H1 (cell line): ENCODE results near the gene ACER1. TPM values are rescaled to one million over a fixed set of nuclear protein-coding genes. Genes with fewer than 3 reads are reported as not detected.

Source experiments
- CTCF ChIA-PET: fragments of 300-600 bp; sonication (Branson Sonifier 250); formaldehyde crosslinking; loops from one replicate; lab custom pipeline; 2021; ENCODE audit not compliant: partially characterized antibody; lab: Charles Lee
- POLR2A ChIA-PET: fragments of 300-600 bp; sonication (Branson Sonifier 250); formaldehyde crosslinking; loops from one replicate; lab custom pipeline; 2021; ENCODE audit warnings: inconsistent platforms; ENCODE audit not compliant: partially characterized antibody; lab: Charles Lee
- DNase-seq, 2 experiments: peaks; one replicate each; pipeline versions ENCODE4 v3.0.0 to v3.0.0-alpha.2; 2010 to 2022; ENCODE audit warnings: low spot score in 2 of 2, low read depth in 1 of 2, mixed read lengths in 1 of 2
- FAIRE-seq: peaks from 2 replicates; lab custom pipeline; 2011; peaks lifted over from hg19 to GRCh38; lab: Jason Lieb, UNC
- H2AFZ ChIP-seq: 2 replicates; pipeline ENCODE4 v1.8.1; 2012; ENCODE audit warnings: low read length, inconsistent platforms
- H2AK5ac ChIP-seq: 2 replicates; pipeline ENCODE4 v1.6.1; 2013; ENCODE audit warnings: low read depth, low read length
- H2BK120ac ChIP-seq: replicated peaks from 2 replicates; pipeline ENCODE3; 2013; ENCODE audit warnings: low read depth, low read length, inconsistent platforms
- H2BK12ac ChIP-seq: 2 replicates; pipeline ENCODE4 v1.6.1; 2013; ENCODE audit warnings: low read depth, low read length
- H2BK15ac ChIP-seq: 2 replicates; pipeline ENCODE4 v1.6.1; 2013; ENCODE audit warnings: low read length
- H2BK20ac ChIP-seq: 2 replicates; pipeline ENCODE4 v1.6.1; 2013; ENCODE audit warnings: low read length
- H2BK5ac ChIP-seq: 2 replicates; pipeline ENCODE4 v1.6.1; 2013; ENCODE audit warnings: low read depth, low read length
- H3K14ac ChIP-seq: 2 replicates; pipeline ENCODE4 v1.6.1; 2013; ENCODE audit warnings: inconsistent platforms; ENCODE audit not compliant: insufficient read length
- H3K18ac ChIP-seq: 2 replicates; pipeline ENCODE4 v1.6.1; 2013; ENCODE audit warnings: low read length; ENCODE audit errors: extremely low read depth
- H3K23ac ChIP-seq: 2 replicates; pipeline ENCODE4 v1.6.1; 2013; ENCODE audit warnings: inconsistent platforms; ENCODE audit not compliant: insufficient read length
- H3K23me2 ChIP-seq: 2 replicates; pipeline ENCODE4 v1.6.1; 2013; ENCODE audit warnings: low read depth, low read length
- H3K27ac ChIP-seq: 2 replicates; pipeline ENCODE4 v1.6.1; 2011; ENCODE audit warnings: low read depth, low read length, inconsistent platforms
- H3K27me3 ChIP-seq, 4 experiments: replicated peaks in 1 of 4; 1 replicate in 1 of 4; 2 replicates in 3 of 4; pipeline versions ENCODE4 v1.6.1 to v1.8.1; 2011 to 2013; ENCODE audit warnings: low read length in 3 of 4, mild to moderate bottlenecking in 3 of 4, inconsistent platforms in 2 of 4, mixed read lengths in 2 of 4, moderate library complexity in 1 of 4; ENCODE audit not compliant: control insufficient read depth in 3 of 4, insufficient read depth in 3 of 4; ENCODE audit errors: extremely low read depth in 1 of 4
- H3K36me3 ChIP-seq, 4 experiments: 2 replicates each; pipeline versions ENCODE4 v1.6.1 to v1.8.1; 2011 to 2013; ENCODE audit warnings: mild to moderate bottlenecking in 4 of 4, low read length in 3 of 4, moderate library complexity in 2 of 4, control low read depth in 1 of 4, inconsistent platforms in 1 of 4; ENCODE audit not compliant: insufficient read depth in 4 of 4, control insufficient read depth in 2 of 4
- H3K4ac ChIP-seq: replicated peaks from 2 replicates; pipeline ENCODE3; 2013; ENCODE audit warnings: low read length, low read depth, mixed read lengths, inconsistent platforms; ENCODE audit not compliant: insufficient read length
- H3K4me1 ChIP-seq, 4 experiments: replicated peaks in 1 of 4; 1 replicate in 1 of 4; 2 replicates in 3 of 4; pipeline versions ENCODE4 v1.6.1 to v1.8.1; 2011 to 2013; ENCODE audit warnings: low read length in 3 of 4, inconsistent platforms in 2 of 4, mixed read lengths in 1 of 4; ENCODE audit not compliant: insufficient read depth in 4 of 4, control insufficient read depth in 3 of 4
- H3K4me2 ChIP-seq, 2 experiments: 2 replicates each; pipeline versions ENCODE4 v1.6.1 to v1.8.1; 2011 to 2013; ENCODE audit warnings: low read depth in 2 of 2, low read length in 2 of 2, control low read depth in 1 of 2, inconsistent platforms in 1 of 2, mild to moderate bottlenecking in 1 of 2; ENCODE audit not compliant: insufficient read depth in 1 of 2
- H3K4me3 ChIP-seq, 4 experiments: fragments of 200-600, 300-600 bp in 1 of 4; sonication (generic), shearing (Covaris generic), sonication (Bioruptor Twin) in 1 of 4; 2 replicates each; pipeline versions ENCODE4 v1.5.1 to v1.8.1; 2011 to 2016; ENCODE audit warnings: low read length in 4 of 4, low read depth in 3 of 4, control low read depth in 2 of 4, inconsistent platforms in 2 of 4, mild to moderate bottlenecking in 2 of 4, mixed read lengths in 1 of 4, moderate library complexity in 1 of 4; ENCODE audit not compliant: insufficient read depth in 2 of 4; ENCODE audit errors: extremely low read depth in 1 of 4
- H3K56ac ChIP-seq: replicated peaks from 2 replicates; pipeline ENCODE3; 2013; ENCODE audit warnings: low read depth, mild to moderate bottlenecking, mixed read lengths, low read length, inconsistent platforms; ENCODE audit not compliant: insufficient read length
- H3K79me1 ChIP-seq: 2 replicates; pipeline ENCODE4 v1.6.1; 2013; ENCODE audit warnings: low read depth, low read length, control low read depth
- H3K79me2 ChIP-seq, 2 experiments: 2 replicates each; pipeline versions ENCODE4 v1.6.1 to v1.8.1; 2012 to 2013; ENCODE audit warnings: low read length in 2 of 2, mild to moderate bottlenecking in 2 of 2, inconsistent platforms in 1 of 2; ENCODE audit not compliant: insufficient read depth in 2 of 2, control insufficient read depth in 1 of 2
- H3K9ac ChIP-seq, 4 experiments: replicated peaks in 1 of 4; 1 replicate in 1 of 4; 2 replicates in 3 of 4; pipeline versions ENCODE4 v1.6.1 to v1.8.1; 2011 to 2013; ENCODE audit warnings: low read depth in 3 of 4, low read length in 3 of 4, control low read depth in 2 of 4, mild to moderate bottlenecking in 2 of 4, moderate library complexity in 2 of 4, inconsistent platforms in 1 of 4; ENCODE audit errors: extremely low read depth in 1 of 4
- H3K9me3 ChIP-seq, 2 experiments: 2 replicates each; pipeline versions ENCODE4 v1.6.1 to v1.8.1; 2012 to 2013; ENCODE audit warnings: mild to moderate bottlenecking in 2 of 2, moderate library complexity in 2 of 2, control low read depth in 1 of 2, inconsistent platforms in 1 of 2, low read depth in 1 of 2, low read length in 1 of 2, mixed read lengths in 1 of 2; ENCODE audit not compliant: insufficient read depth in 2 of 2
- H4K20me1 ChIP-seq, 2 experiments: replicated peaks in 1 of 2; 2 replicates each; pipeline versions ENCODE3 to v1.8.1; 2011 to 2013; ENCODE audit warnings: inconsistent platforms in 2 of 2, low read length in 2 of 2, mild to moderate bottlenecking in 1 of 2; ENCODE audit not compliant: insufficient read depth in 2 of 2, control insufficient read depth in 1 of 2
- H4K5ac ChIP-seq: 2 replicates; pipeline ENCODE4 v1.6.1; 2013; ENCODE audit warnings: low read length, low read depth, mixed read lengths, inconsistent platforms; ENCODE audit not compliant: insufficient read length
- H4K8ac ChIP-seq: 2 replicates; pipeline ENCODE4 v1.8.0; 2013; ENCODE audit warnings: mild to moderate bottlenecking, moderate library complexity, low read length, inconsistent platforms; ENCODE audit not compliant: insufficient read depth; ENCODE audit errors: extremely low read depth
- H4K91ac ChIP-seq: replicated peaks from 2 replicates; pipeline ENCODE3; 2013; ENCODE audit warnings: low read length, mixed read lengths, inconsistent platforms; ENCODE audit not compliant: insufficient read length
- ASH2L ChIP-seq: fragments of 200-600, 300-600 bp; sonication (generic); IDR thresholded peaks from one replicate; pipeline ENCODE4 v1.7.1; 2017; ENCODE audit warnings: low read length
- CBX5 ChIP-seq: fragments of 300-800, 300-1000 bp; sonication (generic); IDR thresholded peaks from 2 replicates; pipeline ENCODE4 v1.7.1; 2016; ENCODE audit warnings: antibody characterized with exemption, low read length, low read depth
- CHD2 ChIP-seq: IDR thresholded peaks from 2 replicates; pipeline ENCODE4 v1.6.1; 2012; ENCODE audit warnings: low read length, improper control_type of control experiment
- FOSL1 ChIP-seq: IDR thresholded peaks from 2 replicates; pipeline ENCODE4 v1.6.1; 2011; ENCODE audit warnings: mild to moderate bottlenecking, low read depth, low read length, moderate library complexity; ENCODE audit not compliant: insufficient read depth
- KDM5A ChIP-seq: fragments of 200-600 bp; IDR thresholded peaks from 2 replicates; pipeline ENCODE4 v1.7.1; 2012; ENCODE audit warnings: mild to moderate bottlenecking, low read length, inconsistent platforms, mixed read lengths
- POU5F1 ChIP-seq: IDR thresholded peaks from 2 replicates; pipeline ENCODE4 v1.6.1; 2011; ENCODE audit warnings: low read depth, mild to moderate bottlenecking, low read length, moderate library complexity
- SAP30 ChIP-seq: fragments of 300-600 bp; sonication (generic); IDR thresholded peaks from 2 replicates; pipeline ENCODE4 v1.7.1; 2012; ENCODE audit warnings: low read length, moderate library complexity, mild to moderate bottlenecking, inconsistent platforms; ENCODE audit not compliant: insufficient read depth, insufficient replicate concordance
- SIRT6 ChIP-seq: IDR thresholded peaks from one replicate; pipeline ENCODE4 v1.7.1; 2012; ENCODE audit warnings: low read length, inconsistent platforms
- SIX5 ChIP-seq: IDR thresholded peaks from 2 replicates; pipeline ENCODE4 v1.6.1; 2011; ENCODE audit warnings: mild to moderate bottlenecking, low read depth, low read length
- TAF7 ChIP-seq: optimal IDR thresholded peaks from 2 replicates; pipeline ENCODE3; 2011; ENCODE audit warnings: low read depth, mild to moderate bottlenecking, inconsistent platforms, low read length, moderate library complexity, borderline replicate concordance
- WGBS, 2 experiments: shearing (Covaris generic) in 1 of 2; methylation state at CpG; one replicate each; pipeline versions ENCODE4 v1.1.6 to v1.1.7; 2013 to 2015; ENCODE audit warnings: low lambda C conversion rate in 2 of 2, mixed read lengths in 2 of 2, inconsistent platforms in 1 of 2, low coverage in 1 of 2, missing lambda C conversion rate in 1 of 2; ENCODE audit not compliant: insufficient replicate concordance in 2 of 2, insufficient coverage in 1 of 2, insufficient read length in 1 of 2; ENCODE audit errors: extremely low coverage in 1 of 2, missing lambda C conversion rate in 1 of 2; 5-methylcytosine and 5-hydroxymethylcytosine counted together
- polyA plus RNA-seq, 7 experiments: library from polyadenylated mRNA; depleted of rRNA in 3 of 7; stranded (reverse) in 5 of 7; unstranded in 2 of 7; fragments of >200 nt in 5 of 7; fragments of 200-250 nt in 2 of 7; gene quantifications; 1 replicate in 5 of 7; 2 replicates in 1 of 7; 4 replicates in 1 of 7; pipeline versions ENCODE4 v1.2.1 to v1.2.3, GENCODE V29; 2011 to 2013; ENCODE audit warnings: missing spikeins in 2 of 7, mixed read lengths in 2 of 7
- total RNA-seq: library from RNA; stranded (reverse); fragmentation: NEBNext Ultra II Directional; extraction: Animal tissue kit (Norgen Biotek cat#: 25700); gene quantifications from 2 replicates; pipeline ENCODE4 v1.2.1, GENCODE V29; 2021
- TF ChIP-seq, protein P1 (sequence below): IDR thresholded peaks from 2 replicates; pipeline ENCODE4 v1.6.1; 2011; ENCODE audit warnings: low read depth, mild to moderate bottlenecking, low read length; ENCODE audit not compliant: insufficient read depth
- TF ChIP-seq, protein P2 (sequence below), 3 experiments: IDR thresholded peaks; 1 replicate in 2 of 3; 2 replicates in 1 of 3; pipeline versions ENCODE4 v1.5.1 to v1.6.1; 2011; ENCODE audit warnings: low read length in 3 of 3, mild to moderate bottlenecking in 3 of 3, inconsistent platforms in 2 of 3, low read depth in 1 of 3, moderate library complexity in 1 of 3; ENCODE audit not compliant: insufficient read depth in 1 of 3; ENCODE audit errors: control extremely low read depth in 1 of 3

Gene ACER1
- total and polyA plus RNA-seq, 2 of the 8 experiments (the other 6 are each of a cell fraction or from before 2014, with no cell fraction given), result 0.05 TPM; not detected in 1

GRCh38 chr19:6297202-6297601 is 36.2 kb downstream of the ACER1 start:
- H3K9me3 ChIP-seq, result peaks cover 35 to 56% of the 10 kb centered on the region in 2 experiments
- H2BK15ac ChIP-seq, result no peak overlapping the region
- H3K4ac ChIP-seq, result no peak overlapping the region
- no peak overlapping the region for H2BK120ac ChIP-seq
- no peak overlapping the region for H2BK20ac ChIP-seq
- no peak overlapping the region for H4K91ac ChIP-seq
- no peak overlapping the region for H3K9ac ChIP-seq
- H4K5ac ChIP-seq, result no peak overlapping the region
- H2BK12ac ChIP-seq, result no peak overlapping the region
- H3K4me3 ChIP-seq, result no peak overlapping the region
- no peaks in the 10 kb centered on the region for H3K79me1 ChIP-seq
- H3K23ac ChIP-seq, result no peak overlapping the region
- no peak for DNase-seq
- no peaks in the 10 kb centered on the region for H3K79me2 ChIP-seq
- no peaks in the 10 kb centered on the region for H4K20me1 ChIP-seq
- 81% methylated on average over 5 of the region's 6 CpGs; no CpG with 5 or more reads in 1 of the 2 experiments for WGBS, 2 experiments
- no peak for FAIRE-seq
- H2AFZ ChIP-seq, result no peak overlapping the region
- H3K18ac ChIP-seq, result no peak overlapping the region
- no peaks in the 10 kb centered on the region for H3K36me3 ChIP-seq
- H4K8ac ChIP-seq, result no peak overlapping the region
- no peak overlapping the region for H3K14ac ChIP-seq
- no peaks in the 10 kb centered on the region; a peak in 1 of 7 replicates for H3K27me3 ChIP-seq
- no peak overlapping the region for H2BK5ac ChIP-seq
- no peak overlapping the region for H3K56ac ChIP-seq
- no peak overlapping the region for H2AK5ac ChIP-seq
- ChIA-PET POLR2A (no interaction called here), CTCF (interaction anchor here (0.9 kb wide), 1 partner anchor 81 kb away, joined by 3 read pairs; no protein-coding TSS in a partner anchor)
- H3K23me2 ChIP-seq, result no peaks in the 10 kb centered on the region
- no peak overlapping the region for H3K27ac ChIP-seq
- no peaks in the 10 kb centered on the region for H3K4me1 ChIP-seq
- no peak overlapping the region for H3K4me2 ChIP-seq
- TF ChIP-seq CHD2 (no peak), FOSL1 (no peak), CBX5 (no peak), ASH2L (no peak), SIX5 (no peak), SAP30 (no peak), SIRT6 (no peak), TAF7 (no peak), POU5F1 (no peak), KDM5A (no peak)
- TF ChIP-seq, protein P1, sequence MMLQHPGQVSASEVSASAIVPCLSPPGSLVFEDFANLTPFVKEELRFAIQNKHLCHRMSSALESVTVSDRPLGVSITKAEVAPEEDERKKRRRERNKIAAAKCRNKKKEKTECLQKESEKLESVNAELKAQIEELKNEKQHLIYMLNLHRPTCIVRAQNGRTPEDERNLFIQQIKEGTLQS, result no peak
- TF ChIP-seq, protein P2, sequence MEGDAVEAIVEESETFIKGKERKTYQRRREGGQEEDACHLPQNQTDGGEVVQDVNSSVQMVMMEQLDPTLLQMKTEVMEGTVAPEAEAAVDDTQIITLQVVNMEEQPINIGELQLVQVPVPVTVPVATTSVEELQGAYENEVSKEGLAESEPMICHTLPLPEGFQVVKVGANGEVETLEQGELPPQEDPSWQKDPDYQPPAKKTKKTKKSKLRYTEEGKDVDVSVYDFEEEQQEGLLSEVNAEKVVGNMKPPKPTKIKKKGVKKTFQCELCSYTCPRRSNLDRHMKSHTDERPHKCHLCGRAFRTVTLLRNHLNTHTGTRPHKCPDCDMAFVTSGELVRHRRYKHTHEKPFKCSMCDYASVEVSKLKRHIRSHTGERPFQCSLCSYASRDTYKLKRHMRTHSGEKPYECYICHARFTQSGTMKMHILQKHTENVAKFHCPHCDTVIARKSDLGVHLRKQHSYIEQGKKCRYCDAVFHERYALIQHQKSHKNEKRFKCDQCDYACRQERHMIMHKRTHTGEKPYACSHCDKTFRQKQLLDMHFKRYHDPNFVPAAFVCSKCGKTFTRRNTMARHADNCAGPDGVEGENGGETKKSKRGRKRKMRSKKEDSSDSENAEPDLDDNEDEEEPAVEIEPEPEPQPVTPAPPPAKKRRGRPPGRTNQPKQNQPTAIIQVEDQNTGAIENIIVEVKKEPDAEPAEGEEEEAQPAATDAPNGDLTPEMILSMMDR (IDR thresholded peaks at IDR 0.05; ENCODE audit: control extremely low read depth in 1 of 3, insufficient read depth in 1 of 3, low read depth in 1 of 3, low read length in 3 of 3), result no peak
